Loucy (cell line): ENCODE data around the gene KIF18A.

Source experiments
- CTCF ChIP-seq: fragments of 200-600 bp; sonication (generic); conservative IDR thresholded peaks from 2 replicates; pipeline ENCODE4 v1.5.1; 2014; ENCODE audit warnings: mild to moderate bottlenecking, antibody characterized with exemption, low read length
- EZH2phosphoT487 ChIP-seq: fragments of 200-600 bp; IDR thresholded peaks from 2 replicates; pipeline ENCODE4 v1.6.1; 2018; ENCODE audit warnings: antibody characterized with exemption, mild to moderate bottlenecking, moderate library complexity, borderline replicate concordance

- no peak for TF ChIP-seq CTCF
- TF ChIP-seq EZH2phosphoT487 = no peak
Measured at GRCh38 chr11:28003615-28004014, 104.3 kb downstream of the KIF18A start.
